HepG2 (cell line): Measurements from ENCODE around the gene SLC25A18. TPM values are rescaled to one million over a fixed set of nuclear protein-coding genes. Genes with fewer than 3 reads are reported as not detected.

Source experiments
- FLYWCH1 ChIP-seq: sonication (generic); formaldehyde crosslinking; IDR thresholded peaks from 2 replicates; pipeline ENCODE4 v1.8.1; 2023; ENCODE audit warnings: mild to moderate bottlenecking, missing genetic modification reagents
- GABPB1 ChIP-seq: IDR thresholded peaks from 2 replicates; pipeline ENCODE4 v1.6.1; 2016; ENCODE audit warnings: mild to moderate bottlenecking, missing genetic modification reagents, moderate library complexity, missing compliant biosample characterization
- GZF1 ChIP-seq: sonication (generic); formaldehyde crosslinking; IDR thresholded peaks from 2 replicates; pipeline ENCODE4 v1.5.1; 2020; ENCODE audit warnings: mild to moderate bottlenecking, missing genetic modification reagents
- HOXA9 ChIP-seq: sonication (generic); formaldehyde crosslinking; IDR thresholded peaks from 2 replicates; pipeline ENCODE4 v1.8.1; 2022; ENCODE audit warnings: missing genetic modification reagents, mild to moderate bottlenecking, moderate library complexity, borderline replicate concordance
- MBNL3 ChIP-seq: fragments of 250-450 bp; sonication (Bioruptor Pico); conservative IDR thresholded peaks from 2 replicates; pipeline ENCODE4 v1.8.0; 2022; ENCODE audit warnings: mild to moderate bottlenecking, inconsistent platforms
- NR2C2 ChIP-seq: sonication (generic); formaldehyde crosslinking; IDR thresholded peaks from 2 replicates; pipeline ENCODE4 v1.4.0; 2020; ENCODE audit warnings: missing genetic modification reagents, mild to moderate bottlenecking, moderate library complexity, borderline replicate concordance
- NR2F6 ChIP-seq, 2 experiments: IDR thresholded peaks; 2 replicates each; pipeline ENCODE4 v1.6.1; 2016; ENCODE audit warnings: antibody characterized with exemption in 1 of 2, mild to moderate bottlenecking in 1 of 2
- PHF20 ChIP-seq: sonication (generic); formaldehyde crosslinking; IDR thresholded peaks from 2 replicates; pipeline ENCODE4 v1.5.0; 2020; ENCODE audit warnings: mild to moderate bottlenecking, missing genetic modification reagents
- PPARG ChIP-seq: conservative IDR thresholded peaks from 2 replicates; pipeline ENCODE4 v1.6.1; 2016; ENCODE audit warnings: missing biosample characterization, missing genetic modification reagents
- SALL1 ChIP-seq: sonication (generic); formaldehyde crosslinking; IDR thresholded peaks from 2 replicates; pipeline ENCODE4 v1.8.0; 2022; ENCODE audit warnings: mild to moderate bottlenecking, missing genetic modification reagents
- ZMAT3 ChIP-seq: sonication (generic); formaldehyde crosslinking; conservative IDR thresholded peaks from 2 replicates; pipeline ENCODE4 v1.7.0; 2021; ENCODE audit warnings: missing genetic modification reagents
- ZNF354B ChIP-seq: sonication (generic); formaldehyde crosslinking; IDR thresholded peaks from 2 replicates; pipeline ENCODE4 v1.8.0; 2022; ENCODE audit warnings: mild to moderate bottlenecking, missing genetic modification reagents
- ZNF446 ChIP-seq: sonication (generic); formaldehyde crosslinking; IDR thresholded peaks from 2 replicates; pipeline ENCODE4 v1.5.0; 2020; ENCODE audit warnings: mild to moderate bottlenecking, missing genetic modification reagents
- ZNF629 ChIP-seq: sonication (generic); formaldehyde crosslinking; conservative IDR thresholded peaks from 2 replicates; pipeline ENCODE4 v1.5.0; 2020; ENCODE audit warnings: missing genetic modification reagents
- ZNF816 ChIP-seq: sonication (generic); formaldehyde crosslinking; IDR thresholded peaks from 2 replicates; pipeline ENCODE4 v1.8.0; 2022; ENCODE audit warnings: missing genetic modification reagents, mild to moderate bottlenecking, borderline replicate concordance
- polyA plus RNA-seq, 8 experiments: library from polyadenylated mRNA; depleted of rRNA in 3 of 8; stranded (reverse) in 7 of 8; unstranded in 1 of 8; fragments of >200 nt; fragmentation: Illumina TruSeq in 4 of 8; extraction: Trizol in 4 of 8; gene quantifications; 2 replicates each; pipeline versions ENCODE4 v1.2.1 to v1.2.3, GENCODE V29; 2011 to 2016; ENCODE audit warnings: low read depth in 4 of 8, missing spikeins in 1 of 8, mixed read lengths in 1 of 8; ENCODE audit not compliant: insufficient read depth in 1 of 8
- total RNA-seq, 5 experiments: library from RNA; depleted of rRNA; stranded (reverse); fragments of >200 nt; fragmentation: Illumina TruSeq; extraction: Trizol; gene quantifications; 2 replicates each; pipeline ENCODE4 v1.2.3, GENCODE V29; 2016; ENCODE audit warnings: low read depth in 1 of 5
- TF ChIP-seq, protein P1 (sequence below): sonication (generic); formaldehyde crosslinking; IDR thresholded peaks from 2 replicates; pipeline ENCODE4 v1.5.0; 2020; ENCODE audit warnings: missing genetic modification reagents, mild to moderate bottlenecking, borderline replicate concordance
- TF ChIP-seq, protein P2 (sequence below): sonication (generic); formaldehyde crosslinking; IDR thresholded peaks from 2 replicates; pipeline ENCODE4 v1.4.0; 2020; ENCODE audit warnings: mild to moderate bottlenecking, missing genetic modification reagents
- TF ChIP-seq, protein P3 (sequence below): fragments of 450-650 bp; IDR thresholded peaks from 2 replicates; pipeline ENCODE4 v1.6.1; 2017; ENCODE audit warnings: mild to moderate bottlenecking
- TF ChIP-seq, protein P4 (sequence below): sonication (generic); formaldehyde crosslinking; IDR thresholded peaks from 2 replicates; pipeline ENCODE4; 2020; ENCODE audit warnings: missing genetic modification reagents, mild to moderate bottlenecking, borderline replicate concordance

SLC25A18 gene
- total and polyA plus RNA-seq, 2 of the 13 experiments (the other 11 are each of a cell fraction or from before 2014, with no cell fraction given): 0.28 to 0.75 TPM

DNA sequence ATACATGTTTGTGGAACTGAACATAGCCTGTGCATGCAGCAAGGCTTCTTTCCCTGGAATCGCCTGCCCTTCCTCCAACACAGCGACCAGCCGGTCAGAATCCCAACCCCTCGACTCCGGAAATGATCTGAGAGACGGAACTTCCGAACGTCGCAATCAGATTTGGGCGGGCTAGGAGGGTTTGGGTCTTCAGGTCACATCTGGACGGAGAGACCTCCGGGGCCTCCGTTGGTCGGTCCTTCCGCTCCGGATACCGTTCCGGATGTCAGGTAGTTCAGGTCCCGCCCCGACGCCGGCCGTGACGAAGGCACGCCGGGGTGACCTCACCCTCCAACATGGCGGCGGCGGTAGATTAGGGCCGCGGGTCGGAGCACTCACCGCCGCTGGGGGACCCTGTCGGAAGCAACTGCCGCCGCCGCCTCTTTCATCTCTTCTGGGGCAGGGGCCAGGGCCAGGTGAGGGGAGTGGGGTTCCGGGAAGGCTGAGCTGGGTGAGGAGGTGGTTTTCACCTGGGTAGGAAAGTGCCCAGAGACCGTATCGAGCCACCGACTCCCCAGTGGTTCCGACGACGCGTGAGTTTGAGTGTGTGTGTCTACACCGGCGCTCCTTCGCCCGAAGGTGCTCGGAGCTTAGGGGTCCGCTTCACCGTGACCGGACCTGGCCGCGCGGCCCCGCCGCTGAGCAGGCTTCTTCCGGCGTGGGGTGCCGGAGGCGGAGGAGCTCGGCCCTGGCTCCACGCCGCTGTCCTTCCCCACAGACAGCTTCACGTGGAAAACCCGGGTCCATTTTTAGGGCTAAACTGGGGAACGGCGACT, 75.3 kb downstream of the SLC25A18 start, which contains the start of gene BCL2L13 (continued):
- peak; percentile 62 for TF ChIP-seq SALL1
- peak; percentile 52 for TF ChIP-seq PPARG (CRISPR knock-in tag)
- peak; percentile 97 for TF ChIP-seq NR2C2 (CRISPR knock-in tag)
- peak; percentile 72; the same call in 1 of the 2 replicates for TF ChIP-seq ZMAT3 (CRISPR knock-in tag)
- 0 out of 2 replicates have a peak, but pooled peaks have one; percentile 22 for TF ChIP-seq HOXA9 (CRISPR knock-in tag)
- TF ChIP-seq ZNF816 (CRISPR knock-in tag): no peak
- TF ChIP-seq ZNF354B (CRISPR knock-in tag): no peak
- peak; percentile 96 for TF ChIP-seq GABPB1 (CRISPR knock-in tag)
- TF ChIP-seq PHF20: peak; percentile 82
- no peak for TF ChIP-seq GZF1 (CRISPR knock-in tag)
- peak; percentile 90; the same call in 1 of the 2 replicates for TF ChIP-seq FLYWCH1 (CRISPR knock-in tag)
- peak; percentile 57; the same call in 1 of the 2 replicates for TF ChIP-seq NR2F6 (IDR thresholded peaks at IDR 0.05)
- TF ChIP-seq NR2F6 (CRISPR knock-in tag; IDR thresholded peaks at IDR 0.05): peak; percentile 56
- TF ChIP-seq ZNF446 (CRISPR knock-in tag): 0 out of 2 replicates have a peak, but pooled peaks have one; percentile 18
- TF ChIP-seq, protein P1, sequence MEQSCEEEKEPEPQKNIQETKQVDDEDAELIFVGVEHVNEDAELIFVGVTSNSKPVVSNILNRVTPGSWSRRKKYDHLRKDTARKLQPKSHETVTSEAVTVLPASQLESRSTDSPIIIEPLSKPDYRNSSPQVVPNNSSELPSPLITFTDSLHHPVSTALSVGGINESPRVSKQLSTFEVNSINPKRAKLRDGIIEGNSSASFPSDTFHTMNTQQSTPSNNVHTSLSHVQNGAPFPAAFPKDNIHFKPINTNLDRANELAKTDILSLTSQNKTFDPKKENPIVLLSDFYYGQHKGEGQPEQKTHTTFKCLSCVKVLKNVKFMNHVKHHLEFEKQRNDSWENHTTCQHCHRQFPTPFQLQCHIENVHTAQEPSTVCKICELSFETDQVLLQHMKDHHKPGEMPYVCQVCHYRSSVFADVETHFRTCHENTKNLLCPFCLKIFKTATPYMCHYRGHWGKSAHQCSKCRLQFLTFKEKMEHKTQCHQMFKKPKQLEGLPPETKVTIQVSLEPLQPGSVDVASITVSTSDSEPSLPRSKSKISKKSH: peak; percentile 94
- TF ChIP-seq, protein P2, sequence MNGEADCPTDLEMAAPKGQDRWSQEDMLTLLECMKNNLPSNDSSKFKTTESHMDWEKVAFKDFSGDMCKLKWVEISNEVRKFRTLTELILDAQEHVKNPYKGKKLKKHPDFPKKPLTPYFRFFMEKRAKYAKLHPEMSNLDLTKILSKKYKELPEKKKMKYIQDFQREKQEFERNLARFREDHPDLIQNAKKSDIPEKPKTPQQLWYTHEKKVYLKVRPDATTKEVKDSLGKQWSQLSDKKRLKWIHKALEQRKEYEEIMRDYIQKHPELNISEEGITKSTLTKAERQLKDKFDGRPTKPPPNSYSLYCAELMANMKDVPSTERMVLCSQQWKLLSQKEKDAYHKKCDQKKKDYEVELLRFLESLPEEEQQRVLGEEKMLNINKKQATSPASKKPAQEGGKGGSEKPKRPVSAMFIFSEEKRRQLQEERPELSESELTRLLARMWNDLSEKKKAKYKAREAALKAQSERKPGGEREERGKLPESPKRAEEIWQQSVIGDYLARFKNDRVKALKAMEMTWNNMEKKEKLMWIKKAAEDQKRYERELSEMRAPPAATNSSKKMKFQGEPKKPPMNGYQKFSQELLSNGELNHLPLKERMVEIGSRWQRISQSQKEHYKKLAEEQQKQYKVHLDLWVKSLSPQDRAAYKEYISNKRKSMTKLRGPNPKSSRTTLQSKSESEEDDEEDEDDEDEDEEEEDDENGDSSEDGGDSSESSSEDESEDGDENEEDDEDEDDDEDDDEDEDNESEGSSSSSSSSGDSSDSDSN (CRISPR knock-in tag): peak; percentile 80
- TF ChIP-seq, protein P3, sequence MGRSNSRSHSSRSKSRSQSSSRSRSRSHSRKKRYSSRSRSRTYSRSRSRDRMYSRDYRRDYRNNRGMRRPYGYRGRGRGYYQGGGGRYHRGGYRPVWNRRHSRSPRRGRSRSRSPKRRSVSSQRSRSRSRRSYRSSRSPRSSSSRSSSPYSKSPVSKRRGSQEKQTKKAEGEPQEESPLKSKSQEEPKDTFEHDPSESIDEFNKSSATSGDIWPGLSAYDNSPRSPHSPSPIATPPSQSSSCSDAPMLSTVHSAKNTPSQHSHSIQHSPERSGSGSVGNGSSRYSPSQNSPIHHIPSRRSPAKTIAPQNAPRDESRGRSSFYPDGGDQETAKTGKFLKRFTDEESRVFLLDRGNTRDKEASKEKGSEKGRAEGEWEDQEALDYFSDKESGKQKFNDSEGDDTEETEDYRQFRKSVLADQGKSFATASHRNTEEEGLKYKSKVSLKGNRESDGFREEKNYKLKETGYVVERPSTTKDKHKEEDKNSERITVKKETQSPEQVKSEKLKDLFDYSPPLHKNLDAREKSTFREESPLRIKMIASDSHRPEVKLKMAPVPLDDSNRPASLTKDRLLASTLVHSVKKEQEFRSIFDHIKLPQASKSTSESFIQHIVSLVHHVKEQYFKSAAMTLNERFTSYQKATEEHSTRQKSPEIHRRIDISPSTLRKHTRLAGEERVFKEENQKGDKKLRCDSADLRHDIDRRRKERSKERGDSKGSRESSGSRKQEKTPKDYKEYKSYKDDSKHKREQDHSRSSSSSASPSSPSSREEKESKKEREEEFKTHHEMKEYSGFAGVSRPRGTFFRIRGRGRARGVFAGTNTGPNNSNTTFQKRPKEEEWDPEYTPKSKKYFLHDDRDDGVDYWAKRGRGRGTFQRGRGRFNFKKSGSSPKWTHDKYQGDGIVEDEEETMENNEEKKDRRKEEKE: no peak
- no peak for TF ChIP-seq ZNF629 (CRISPR knock-in tag)
- no peak for TF ChIP-seq MBNL3 (CRISPR knock-in tag)
- TF ChIP-seq, protein P4, sequence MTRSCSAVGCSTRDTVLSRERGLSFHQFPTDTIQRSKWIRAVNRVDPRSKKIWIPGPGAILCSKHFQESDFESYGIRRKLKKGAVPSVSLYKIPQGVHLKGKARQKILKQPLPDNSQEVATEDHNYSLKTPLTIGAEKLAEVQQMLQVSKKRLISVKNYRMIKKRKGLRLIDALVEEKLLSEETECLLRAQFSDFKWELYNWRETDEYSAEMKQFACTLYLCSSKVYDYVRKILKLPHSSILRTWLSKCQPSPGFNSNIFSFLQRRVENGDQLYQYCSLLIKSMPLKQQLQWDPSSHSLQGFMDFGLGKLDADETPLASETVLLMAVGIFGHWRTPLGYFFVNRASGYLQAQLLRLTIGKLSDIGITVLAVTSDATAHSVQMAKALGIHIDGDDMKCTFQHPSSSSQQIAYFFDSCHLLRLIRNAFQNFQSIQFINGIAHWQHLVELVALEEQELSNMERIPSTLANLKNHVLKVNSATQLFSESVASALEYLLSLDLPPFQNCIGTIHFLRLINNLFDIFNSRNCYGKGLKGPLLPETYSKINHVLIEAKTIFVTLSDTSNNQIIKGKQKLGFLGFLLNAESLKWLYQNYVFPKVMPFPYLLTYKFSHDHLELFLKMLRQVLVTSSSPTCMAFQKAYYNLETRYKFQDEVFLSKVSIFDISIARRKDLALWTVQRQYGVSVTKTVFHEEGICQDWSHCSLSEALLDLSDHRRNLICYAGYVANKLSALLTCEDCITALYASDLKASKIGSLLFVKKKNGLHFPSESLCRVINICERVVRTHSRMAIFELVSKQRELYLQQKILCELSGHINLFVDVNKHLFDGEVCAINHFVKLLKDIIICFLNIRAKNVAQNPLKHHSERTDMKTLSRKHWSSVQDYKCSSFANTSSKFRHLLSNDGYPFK: peak; percentile 59; the same call in 1 of the 2 replicates
